HG02759 (cell line): ENCODE data around the gene RNF103.
"Not testable (repeated sequence)": the region's sequence is repeated elsewhere in the genome, so short reads cannot be mapped to it uniquely, and the experiment has no call there.

Experiments
- ATAC-seq: cut with Tn5 transposase; IDR thresholded peaks from one replicate; pipeline ENCODE4 v1.9.1; 2021; ENCODE audit warnings: mild to moderate bottlenecking, moderate library complexity; ENCODE audit not compliant: unreplicated experiment

The RNF103 gene

GRCh38 chr2:86627550-86627949 is 3.9 kb upstream of the RNF103 start:
- ATAC-seq: no peak

- no peak for ATAC-seq
These were observed 1.4 kb upstream of the RNF103 start for GRCh38 chr2:86625096-86625495.

GRCh38 chr2:86624267-86624547 is 542 bp upstream of the RNF103 start:
- no peak for ATAC-seq

GRCh38 chr2:86623043-86623493 is 597 bp downstream of the RNF103 start:
- ATAC-seq: peak; percentile 54

GRCh38 chr2:86622519-86623042 is 1.1 kb downstream of the RNF103 start:
- no peak for ATAC-seq

- ATAC-seq: no peak
These were observed 2.3 kb downstream of the RNF103 start for GRCh38 chr2:86621280-86621943.

GRCh38 chr2:86617738-86618137 is 5.9 kb downstream of the RNF103 start:
- ATAC-seq: peak; percentile 43

- peak; percentile 62 for ATAC-seq
These were observed 6.5 kb downstream of the RNF103 start for GRCh38 chr2:86617153-86617552.

- ATAC-seq: no peak
These were observed 7.2 kb downstream of the RNF103 start for GRCh38 chr2:86616502-86616901.

GRCh38 chr2:86615596-86615995 is 8.1 kb downstream of the RNF103 start:
- ATAC-seq: no peak

GRCh38 chr2:86613515-86613914 is 10.2 kb downstream of the RNF103 start:
- no peak for ATAC-seq

GRCh38 chr2:86610871-86611270 is 12.8 kb downstream of the RNF103 start:
- no peak for ATAC-seq

GRCh38 chr2:86608832-86609410 is 14.7 kb downstream of the RNF103 start:
- no peak for ATAC-seq

GRCh38 chr2:86603905-86604304 is 19.8 kb downstream of the RNF103 start:
- ATAC-seq: no peak

GRCh38 chr2:86598966-86599365 is 24.7 kb downstream of the RNF103 start:
- no peak for ATAC-seq

GRCh38 chr2:86596118-86596517 is 27.5 kb downstream of the RNF103 start:
- no peak for ATAC-seq

- ATAC-seq: no peak
These were observed 30.4 kb downstream of the RNF103 start for GRCh38 chr2:86593266-86593665.

GRCh38 chr2:86592547-86593230 is 31.0 kb downstream of the RNF103 start:
- ATAC-seq: no peak

- not testable (repeated sequence) for ATAC-seq
These were observed 34.0 kb downstream of the RNF103 start for GRCh38 chr2:86589701-86590100.

GRCh38 chr2:86584151-86584913 is 39.3 kb downstream of the RNF103 start:
- peak; percentile 54 for ATAC-seq

GRCh38 chr2:86580560-86580959 is 43.1 kb downstream of the RNF103 start:
- ATAC-seq: no peak
